Measurements from ENCODE around the gene TMEM178A. TPM values are rescaled to one million over a fixed set of nuclear protein-coding genes. Genes with fewer than 3 reads are reported as not detected.

TMEM178A gene
- total RNA-seq, 2 experiments from 2014 or later = 0.25 to 0.38 TPM

DNA sequence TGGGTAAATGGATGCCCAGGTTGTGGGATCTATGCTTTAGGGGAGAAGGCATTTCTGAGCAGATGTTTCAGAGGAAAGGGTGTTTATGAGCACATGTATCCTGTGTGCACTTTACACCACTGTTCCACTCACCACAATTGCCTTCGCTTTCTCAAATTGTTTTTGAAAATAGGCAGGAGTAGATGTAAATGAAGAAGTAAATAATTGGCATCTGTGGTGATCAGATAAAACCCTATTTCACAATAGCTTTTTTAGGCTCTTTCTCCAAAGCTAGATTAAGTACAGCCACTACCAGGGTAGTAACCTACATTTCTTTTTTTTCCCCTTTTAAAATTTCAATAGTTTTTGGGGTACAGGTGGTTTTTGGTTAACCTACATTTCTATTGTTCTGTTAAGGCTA, 40.6 kb downstream of the TMEM178A start:
- CTCF ChIA-PET (ENCODE audit: unreplicated experiment) = no interaction called here

DNA sequence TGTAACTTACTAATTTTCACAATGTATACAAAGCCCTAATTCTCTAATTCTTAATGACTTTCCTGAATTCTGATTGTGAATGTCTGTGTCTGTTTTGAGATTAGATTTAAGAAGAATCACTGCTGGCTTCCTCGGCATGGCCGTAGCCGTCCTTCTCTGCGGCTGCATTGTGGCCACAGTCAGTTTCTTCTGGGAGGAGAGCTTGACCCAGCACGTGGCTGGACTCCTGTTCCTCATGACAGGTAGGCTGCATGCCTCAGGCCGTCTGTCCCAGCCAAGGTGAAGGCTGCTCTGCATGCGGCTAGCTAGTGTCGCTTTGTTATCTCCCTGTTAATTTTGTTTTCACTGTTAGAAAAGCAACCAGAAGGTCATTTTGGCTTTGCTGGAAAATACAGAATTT, 41.2 kb downstream of the TMEM178A start:
- POLR2A ChIA-PET = interaction anchor here (0.6 kb wide), 1 partner anchor 133 kb away, joined by 5 read pairs; no protein-coding TSS in a partner anchor
- TF ChIP-seq, protein P1, sequence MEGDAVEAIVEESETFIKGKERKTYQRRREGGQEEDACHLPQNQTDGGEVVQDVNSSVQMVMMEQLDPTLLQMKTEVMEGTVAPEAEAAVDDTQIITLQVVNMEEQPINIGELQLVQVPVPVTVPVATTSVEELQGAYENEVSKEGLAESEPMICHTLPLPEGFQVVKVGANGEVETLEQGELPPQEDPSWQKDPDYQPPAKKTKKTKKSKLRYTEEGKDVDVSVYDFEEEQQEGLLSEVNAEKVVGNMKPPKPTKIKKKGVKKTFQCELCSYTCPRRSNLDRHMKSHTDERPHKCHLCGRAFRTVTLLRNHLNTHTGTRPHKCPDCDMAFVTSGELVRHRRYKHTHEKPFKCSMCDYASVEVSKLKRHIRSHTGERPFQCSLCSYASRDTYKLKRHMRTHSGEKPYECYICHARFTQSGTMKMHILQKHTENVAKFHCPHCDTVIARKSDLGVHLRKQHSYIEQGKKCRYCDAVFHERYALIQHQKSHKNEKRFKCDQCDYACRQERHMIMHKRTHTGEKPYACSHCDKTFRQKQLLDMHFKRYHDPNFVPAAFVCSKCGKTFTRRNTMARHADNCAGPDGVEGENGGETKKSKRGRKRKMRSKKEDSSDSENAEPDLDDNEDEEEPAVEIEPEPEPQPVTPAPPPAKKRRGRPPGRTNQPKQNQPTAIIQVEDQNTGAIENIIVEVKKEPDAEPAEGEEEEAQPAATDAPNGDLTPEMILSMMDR (conservative IDR thresholded peaks at IDR 0.05; ENCODE audit: low read length) = no peak
- no peak for TF ChIP-seq EZH2phosphoT487 (IDR thresholded peaks at IDR 0.05; ENCODE audit: borderline replicate concordance, low read depth, low read length)
- Histone ChIP-seq H3K4me1 (ENCODE audit: insufficient read depth, low read length, poor library complexity, severe bottlenecking) (no peaks in the 10 kb centered on the region), H3K79me2 (ENCODE audit: insufficient read depth, low read depth, low read length) (no peaks in the 10 kb centered on the region), H3K36me3 (ENCODE audit: insufficient read depth, low read length) (no peaks in the 10 kb centered on the region), H3K4me3 (ENCODE audit: low read depth, low read length, poor library complexity, severe bottlenecking) (no peak overlapping the region), H3K9me2 (ENCODE audit: insufficient read depth, low read length) (no peaks in the 10 kb centered on the region), H3K9me3 (ENCODE audit: low read length) (0 out of 2 replicates have a peak, but pooled peaks cover 6% of the 10 kb centered on the region), H4K20me1 (ENCODE audit: insufficient read depth, low read length) (no peaks in the 10 kb centered on the region), H3K4me2 (ENCODE audit: low read length) (no peak overlapping the region), H2AFZ (ENCODE audit: low read length) (no peak overlapping the region), H3K27ac (ENCODE audit: low read depth, low read length, poor library complexity, severe bottlenecking) (no peak overlapping the region)
- intact Hi-C loops (cut with micrococcal nuclease; ENCODE audit: unreplicated experiment) = no loop called here
- BruUV-seq (replicated peaks) = no TSS peak
- DNase-seq (ENCODE audit: low spot score) = no peak
- CTCF ChIA-PET (ENCODE audit: unreplicated experiment) = no interaction called here

More for the DNA sequence above, 40.6 kb downstream of the TMEM178A start:
- Histone ChIP-seq H3K36me3 (ENCODE audit: insufficient read depth, low read length) (no peaks in the 10 kb centered on the region), H3K27ac (ENCODE audit: low read depth, low read length, poor library complexity, severe bottlenecking) (no peak overlapping the region), H3K4me1 (ENCODE audit: insufficient read depth, low read length, poor library complexity, severe bottlenecking) (no peaks in the 10 kb centered on the region), H3K9me2 (ENCODE audit: insufficient read depth, low read length) (no peaks in the 10 kb centered on the region), H3K9me3 (ENCODE audit: low read length) (peaks cover 12% of the 10 kb centered on the region; the same call in 1 of the 2 replicates), H3K4me3 (ENCODE audit: low read depth, low read length, poor library complexity, severe bottlenecking) (no peak overlapping the region), H3K4me2 (ENCODE audit: low read length) (no peak overlapping the region), H3K79me2 (ENCODE audit: insufficient read depth, low read depth, low read length) (no peaks in the 10 kb centered on the region), H4K20me1 (ENCODE audit: insufficient read depth, low read length) (no peaks in the 10 kb centered on the region), H2AFZ (ENCODE audit: low read length) (no peak overlapping the region)
- TF ChIP-seq, protein P1 (conservative IDR thresholded peaks at IDR 0.05; ENCODE audit: low read length) = no peak
- no peak for TF ChIP-seq EZH2phosphoT487 (IDR thresholded peaks at IDR 0.05; ENCODE audit: borderline replicate concordance, low read depth, low read length)
- no peak for DNase-seq (ENCODE audit: low spot score)
- no TSS peak for BruUV-seq (replicated peaks)
- intact Hi-C loops (cut with micrococcal nuclease; ENCODE audit: unreplicated experiment) = no loop called here
- POLR2A ChIA-PET = interaction anchor here (0.6 to 0.9 kb wide), 3 partner anchors 9 to 166 kb away, joined by 4 to 5 read pairs (median 4); no protein-coding TSS in a partner anchor

DNA sequence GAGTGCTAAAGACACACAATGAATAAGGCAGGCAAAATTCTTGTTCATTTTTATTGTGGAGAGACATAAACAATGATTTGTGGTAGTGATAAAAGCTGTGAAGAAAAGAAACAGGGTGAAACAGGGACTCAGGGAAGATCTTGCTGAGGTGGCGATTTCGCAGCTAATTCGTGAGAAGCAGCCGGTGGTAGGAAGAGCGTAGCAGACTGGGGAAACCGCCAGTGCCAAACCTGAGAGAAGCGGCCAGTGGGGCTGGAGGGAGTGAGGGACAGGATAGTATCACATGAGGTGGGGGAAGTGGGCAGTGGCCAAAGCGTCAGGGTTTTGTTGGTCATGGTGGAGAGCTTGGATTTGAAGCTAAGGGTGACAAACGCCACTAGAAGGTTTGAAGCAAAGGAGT, 42.3 kb downstream of the TMEM178A start:
- Histone ChIP-seq H4K20me1 (ENCODE audit: insufficient read depth, low read length) (no peaks in the 10 kb centered on the region), H3K4me1 (ENCODE audit: insufficient read depth, low read length, poor library complexity, severe bottlenecking) (no peaks in the 10 kb centered on the region), H3K79me2 (ENCODE audit: insufficient read depth, low read depth, low read length) (no peaks in the 10 kb centered on the region), H3K9me2 (ENCODE audit: insufficient read depth, low read length) (no peaks in the 10 kb centered on the region), H3K27ac (ENCODE audit: low read depth, low read length, poor library complexity, severe bottlenecking) (no peak overlapping the region), H2AFZ (ENCODE audit: low read length) (no peak overlapping the region), H3K4me3 (ENCODE audit: low read depth, low read length, poor library complexity, severe bottlenecking) (no peak overlapping the region), H3K4me2 (ENCODE audit: low read length) (no peak overlapping the region), H3K36me3 (ENCODE audit: insufficient read depth, low read length) (no peaks in the 10 kb centered on the region), H3K9me3 (ENCODE audit: low read length) (no peaks in the 10 kb centered on the region)
- POLR2A ChIA-PET = interaction anchor here (0.6 to 0.7 kb wide), 2 partner anchors 1350 to 1539 kb away, joined by 3 read pairs; no protein-coding TSS in a partner anchor
- TF ChIP-seq, protein P1 (conservative IDR thresholded peaks at IDR 0.05; ENCODE audit: low read length) = no peak
- DNase-seq (ENCODE audit: low spot score) = no peak
- BruUV-seq (replicated peaks) = no TSS peak
- CTCF ChIA-PET (ENCODE audit: unreplicated experiment) = no interaction called here
- intact Hi-C loops (cut with micrococcal nuclease; ENCODE audit: unreplicated experiment) = no loop called here
